Measurements from ENCODE around the gene ZNHIT6.

The ZNHIT6 gene

GRCh38 chr1:85678193-85678592, 30.0 kb downstream of the ZNHIT6 start:
- Histone ChIP-seq H3K36me3 (peaks cover 60 to 93% (median 77%) of the 10 kb centered on the region in 11 experiments), H4K20me1 (peaks cover 0 to 29% (median 5%) of the 10 kb centered on the region in 11 experiments; a peak in 11 of 22 replicates), H3K4me1 (no peaks in the 10 kb centered on the region), H3K27ac (no peak overlapping the region), H3K9ac (no peak overlapping the region), H3K4me3 (no peak overlapping the region), H3K4me2 (no peak overlapping the region), H3K27me3 (no peaks in the 10 kb centered on the region), H3K9me3 (replicated peaks in 1 of 11) (no peaks in the 10 kb centered on the region)
- TF ChIP-seq Cebpa-rat (IDR thresholded peaks at IDR 0.05) = no peak

GRCh38 chr1:85677656-85678055, 30.6 kb downstream of the ZNHIT6 start:
- no peak for TF ChIP-seq Cebpa-rat (IDR thresholded peaks at IDR 0.05)
- Histone ChIP-seq H3K4me1 (no peaks in the 10 kb centered on the region), H3K4me2 (no peak overlapping the region), H3K4me3 (no peak overlapping the region), H3K36me3 (peaks cover 59 to 93% (median 77%) of the 10 kb centered on the region in 11 experiments), H3K9ac (no peak overlapping the region), H3K9me3 (replicated peaks in 1 of 11) (no peaks in the 10 kb centered on the region), H4K20me1 (peaks cover 0 to 23% (median 5%) of the 10 kb centered on the region in 11 experiments; a peak in 10 of 22 replicates), H3K27me3 (no peaks in the 10 kb centered on the region), H3K27ac (no peak overlapping the region)

- no peaks in the 10 kb centered on the region for H3K4me1 ChIP-seq
- no peak overlapping the region for H3K4me2 ChIP-seq
- no peaks in the 10 kb centered on the region for H3K27me3 ChIP-seq
- peaks cover 0 to 6% (median 0%) of the 10 kb centered on the region in 11 experiments; a peak in 4 of 22 replicates for H4K20me1 ChIP-seq
- no peak for TF ChIP-seq Cebpa-rat (IDR thresholded peaks at IDR 0.05)
- peaks cover 71 to 97% (median 87%) of the 10 kb centered on the region in 11 experiments for H3K36me3 ChIP-seq
- H3K4me3 ChIP-seq = no peak overlapping the region
- no peaks in the 10 kb centered on the region for H3K9me3 ChIP-seq (replicated peaks in 1 of 11)
- no peak overlapping the region for H3K27ac ChIP-seq
- H3K9ac ChIP-seq = no peak overlapping the region
Observed at GRCh38 chr1:85672031-85672660, 36.1 kb downstream of the ZNHIT6 start.

- peaks cover 0 to 11% (median 3%) of the 10 kb centered on the region in 11 experiments; a peak in 6 of 22 replicates for H4K20me1 ChIP-seq
- peaks cover 0 to 15% (median 5%) of the 10 kb centered on the region in 10 experiments; a peak in 9 of 20 replicates for H3K4me1 ChIP-seq
- H3K9ac ChIP-seq = no peak overlapping the region
- H3K4me3 ChIP-seq = no peak overlapping the region
- no peak overlapping the region for H3K27ac ChIP-seq
- H3K9me3 ChIP-seq (replicated peaks in 1 of 11) = no peaks in the 10 kb centered on the region; a peak in 1 of 22 replicates
- no peaks in the 10 kb centered on the region for H3K27me3 ChIP-seq
- H3K36me3 ChIP-seq = peaks cover 55 to 79% (median 62%) of the 10 kb centered on the region in 11 experiments
- H3K4me2 ChIP-seq = no peak overlapping the region
- no peak for TF ChIP-seq Cebpa-rat (IDR thresholded peaks at IDR 0.05)
Observed at GRCh38 chr1:85665932-85666331, 42.3 kb downstream of the ZNHIT6 start.

- Histone ChIP-seq H3K4me2 (no peak overlapping the region), H3K4me1 (peaks cover 0 to 15% (median 5%) of the 10 kb centered on the region in 10 experiments; a peak in 9 of 20 replicates), H4K20me1 (peaks cover 0 to 11% (median 0%) of the 10 kb centered on the region in 11 experiments; a peak in 4 of 22 replicates), H3K27me3 (no peaks in the 10 kb centered on the region), H3K36me3 (peaks cover 31 to 64% (median 47%) of the 10 kb centered on the region in 11 experiments), H3K9ac (no peak overlapping the region), H3K4me3 (no peak overlapping the region), H3K27ac (no peak overlapping the region), H3K9me3 (replicated peaks in 1 of 11) (no peaks in the 10 kb centered on the region; a peak in 1 of 22 replicates)
- TF ChIP-seq Cebpa-rat (IDR thresholded peaks at IDR 0.05) = no peak
Observed at GRCh38 chr1:85663382-85663781, 44.9 kb downstream of the ZNHIT6 start.

- no peak overlapping the region for H3K4me3 ChIP-seq
- TF ChIP-seq Cebpa-rat (IDR thresholded peaks at IDR 0.05) = no peak
- no peak overlapping the region for H3K27ac ChIP-seq
- H3K27me3 ChIP-seq = no peaks in the 10 kb centered on the region
- H3K9ac ChIP-seq = no peak overlapping the region
- H4K20me1 ChIP-seq = peaks cover 0 to 11% (median 0%) of the 10 kb centered on the region in 11 experiments; a peak in 4 of 22 replicates
- H3K4me1 ChIP-seq = peaks cover 0 to 15% (median 5%) of the 10 kb centered on the region in 10 experiments; a peak in 9 of 20 replicates
- peak overlapping the region in 4 of 11 experiments; percentile 7 to 44 (median 22); a peak in 5 of 22 replicates for H3K4me2 ChIP-seq
- peaks cover 22 to 57% (median 37%) of the 10 kb centered on the region in 11 experiments for H3K36me3 ChIP-seq
- H3K9me3 ChIP-seq (replicated peaks in 1 of 11) = no peaks in the 10 kb centered on the region; a peak in 1 of 22 replicates
Observed at GRCh38 chr1:85661767-85662166, 46.5 kb downstream of the ZNHIT6 start.

- Histone ChIP-seq H3K27ac (no peak overlapping the region), H3K27me3 (no peaks in the 10 kb centered on the region), H3K9me3 (replicated peaks in 1 of 11) (no peaks in the 10 kb centered on the region; a peak in 1 of 22 replicates), H3K4me1 (peaks cover 0 to 15% (median 5%) of the 10 kb centered on the region in 10 experiments; a peak in 9 of 20 replicates), H4K20me1 (peaks cover 0 to 12% (median 0%) of the 10 kb centered on the region in 11 experiments; a peak in 5 of 22 replicates), H3K9ac (no peak overlapping the region), H3K36me3 (peaks cover 13 to 54% (median 34%) of the 10 kb centered on the region in 11 experiments), H3K4me2 (no peak overlapping the region), H3K4me3 (no peak overlapping the region)
- no peak for TF ChIP-seq Cebpa-rat (IDR thresholded peaks at IDR 0.05)
Observed at GRCh38 chr1:85660541-85660940, 47.7 kb downstream of the ZNHIT6 start.

- Histone ChIP-seq H3K9ac (no peak overlapping the region), H3K27ac (no peak overlapping the region), H4K20me1 (peaks cover 0 to 21% (median 0%) of the 10 kb centered on the region in 11 experiments; a peak in 5 of 22 replicates), H3K4me1 (peaks cover 0 to 15% (median 5%) of the 10 kb centered on the region in 10 experiments; a peak in 9 of 20 replicates), H3K27me3 (no peaks in the 10 kb centered on the region), H3K9me3 (replicated peaks in 1 of 11) (no peaks in the 10 kb centered on the region; a peak in 1 of 22 replicates), H3K36me3 (peaks cover 13 to 54% (median 33%) of the 10 kb centered on the region in 11 experiments; a peak in 21 of 22 replicates), H3K4me3 (no peak overlapping the region), H3K4me2 (no peak overlapping the region)
- TF ChIP-seq Cebpa-rat (IDR thresholded peaks at IDR 0.05) = no peak
Observed at GRCh38 chr1:85659174-85659573, 49.1 kb downstream of the ZNHIT6 start.

GRCh38 chr1:85656948-85657347, 51.3 kb downstream of the ZNHIT6 start:
- no peak overlapping the region for H3K9ac ChIP-seq

More at GRCh38 chr1:85656948-85657347, 51.3 kb downstream of the ZNHIT6 start:
- H3K27me3 ChIP-seq = no peaks in the 10 kb centered on the region
- H3K36me3 ChIP-seq = peaks cover 30 to 66% (median 47%) of the 10 kb centered on the region in 11 experiments
- TF ChIP-seq Cebpa-rat (IDR thresholded peaks at IDR 0.05) = no peak
- H3K4me2 ChIP-seq = no peak overlapping the region
- H3K4me1 ChIP-seq = peaks cover 0 to 4% (median under 1%) of the 10 kb centered on the region in 10 experiments; a peak in 8 of 20 replicates
- H3K4me3 ChIP-seq = no peak overlapping the region
- H3K27ac ChIP-seq = no peak overlapping the region
- H3K9me3 ChIP-seq (replicated peaks in 1 of 11) = no peaks in the 10 kb centered on the region
- peaks cover 0 to 18% (median 0%) of the 10 kb centered on the region in 11 experiments; a peak in 5 of 22 replicates for H4K20me1 ChIP-seq
